ENCODE data around the gene RANBP9.

RANBP9 gene

GRCh38 chr6:13662651-13663334 lies 48.8 kb downstream of the RANBP9 start:
- TF ChIP-seq ZNF416 (tag by site-specific recombination; IDR thresholded peaks at IDR 0.05) (no peak), FEZF1 (tag by site-specific recombination; IDR thresholded peaks at IDR 0.05) (peak; percentile 51; the same call in 1 of the 2 replicates), PRDM6 (tag by site-specific recombination; IDR thresholded peaks at IDR 0.05) (peak; percentile 74), ZNF514 (tag by site-specific recombination; IDR thresholded peaks at IDR 0.05) (no peak), ZXDB (tag by site-specific recombination; IDR thresholded peaks at IDR 0.05) (peak; percentile 12; the same call in 1 of the 2 replicates), ZNF776 (tag by site-specific recombination; IDR thresholded peaks at IDR 0.05; ENCODE audit: borderline replicate concordance) (no peak), ZNF266 (tag by site-specific recombination; IDR thresholded peaks at IDR 0.05; ENCODE audit: low read depth) (peak; percentile 88), ZNF423 (tag by site-specific recombination; IDR thresholded peaks at IDR 0.05) (no peak), TSHZ1 (tag by site-specific recombination; IDR thresholded peaks at IDR 0.05; ENCODE audit: borderline replicate concordance) (no peak), RBAK (tag by site-specific recombination; IDR thresholded peaks at IDR 0.05) (no peak)
- ChIA-PET CTCF (interaction anchor here (0.5 to 0.6 kb wide), 2 partner anchors 11 to 96 kb away, joined by 3 to 4 read pairs; no protein-coding TSS in a partner anchor), POLR2A (no interaction called here)
- H3K4me1 ChIP-seq (ENCODE audit: control insufficient read depth, insufficient read depth, low read length) = peaks cover 27% of the 10 kb centered on the region
- H3K27ac ChIP-seq (ENCODE audit: extremely low read depth, low read depth, low read length) = no peak overlapping the region
- H3K4me3 ChIP-seq (ENCODE audit: low read depth, low read length) = no peak overlapping the region
- H3K9me3 ChIP-seq (ENCODE audit: control insufficient read depth, insufficient read depth, low read depth, low read length) = no peaks in the 10 kb centered on the region
- H3K36me3 ChIP-seq (ENCODE audit: control insufficient read depth in 2 of 2, insufficient read depth in 1 of 2, low read length in 2 of 2) = no peaks in the 10 kb centered on the region

- peaks cover 24% of the 10 kb centered on the region for H3K4me1 ChIP-seq (ENCODE audit: control insufficient read depth, insufficient read depth, low read length)
- no peak overlapping the region for H3K4me3 ChIP-seq (ENCODE audit: low read depth, low read length)
- ChIA-PET CTCF (interaction anchor here (0.7 to 0.9 kb wide), 3 partner anchors 20 to 46 kb away, joined by 3 to 4 read pairs (median 3); partner anchors contain the start of gene NOL7), POLR2A (no interaction called here)
- no peak overlapping the region for H3K27ac ChIP-seq (ENCODE audit: extremely low read depth, low read depth, low read length)
- H3K9me3 ChIP-seq (ENCODE audit: control insufficient read depth, insufficient read depth, low read depth, low read length) = no peaks in the 10 kb centered on the region
- TF ChIP-seq ZNF211 (tag by site-specific recombination; IDR thresholded peaks at IDR 0.05; ENCODE audit: low read depth) (no peak), ZNF843 (tag by site-specific recombination; IDR thresholded peaks at IDR 0.05) (no peak)
- H3K36me3 ChIP-seq (ENCODE audit: control insufficient read depth in 2 of 2, insufficient read depth in 1 of 2, low read length in 2 of 2) = peaks cover 0 to 3% of the 10 kb centered on the region in 2 experiments; a peak in 1 of 3 replicates
These were observed 50.0 kb downstream of the RANBP9 start for GRCh38 chr6:13661647-13662046.

GRCh38 chr6:13660893-13661292 lies 50.7 kb downstream of the RANBP9 start:
- H3K4me3 ChIP-seq (ENCODE audit: low read depth, low read length) = no peak overlapping the region
- CTCF ChIA-PET = interaction anchor here (0.9 kb wide), 2 partner anchors 10 to 46 kb away, joined by 3 to 5 read pairs; partner anchors contain the start of gene NOL7
- H3K36me3 ChIP-seq (ENCODE audit: control insufficient read depth in 2 of 2, insufficient read depth in 1 of 2, low read length in 2 of 2) = peaks cover 0 to 3% of the 10 kb centered on the region in 2 experiments; a peak in 1 of 3 replicates
- peaks cover 22% of the 10 kb centered on the region for H3K4me1 ChIP-seq (ENCODE audit: control insufficient read depth, insufficient read depth, low read length)
- H3K9me3 ChIP-seq (ENCODE audit: control insufficient read depth, insufficient read depth, low read depth, low read length) = no peaks in the 10 kb centered on the region
- POLR2A ChIA-PET = no interaction called here
- no peak overlapping the region for H3K27ac ChIP-seq (ENCODE audit: extremely low read depth, low read depth, low read length)
- TF ChIP-seq BCL11B (tag by site-specific recombination; IDR thresholded peaks at IDR 0.05; ENCODE audit: low read depth) = no peak
- TF ChIP-seq TCF7L2 (IDR thresholded peaks at IDR 0.05; ENCODE audit: borderline replicate concordance, low read depth, low read length) = no peak
